GM21447 (cell line): Measurements from ENCODE around the gene KCNN3.
A peak's percentile ranks its signal among the peaks of the same experiment; 100 is the strongest.

ENCODE experiments used
- ATAC-seq: cut with Tn5 transposase; IDR thresholded peaks from one replicate; pipeline ENCODE4 v1.9.1; 2021; ENCODE audit not compliant: unreplicated experiment

Gene KCNN3

DNA sequence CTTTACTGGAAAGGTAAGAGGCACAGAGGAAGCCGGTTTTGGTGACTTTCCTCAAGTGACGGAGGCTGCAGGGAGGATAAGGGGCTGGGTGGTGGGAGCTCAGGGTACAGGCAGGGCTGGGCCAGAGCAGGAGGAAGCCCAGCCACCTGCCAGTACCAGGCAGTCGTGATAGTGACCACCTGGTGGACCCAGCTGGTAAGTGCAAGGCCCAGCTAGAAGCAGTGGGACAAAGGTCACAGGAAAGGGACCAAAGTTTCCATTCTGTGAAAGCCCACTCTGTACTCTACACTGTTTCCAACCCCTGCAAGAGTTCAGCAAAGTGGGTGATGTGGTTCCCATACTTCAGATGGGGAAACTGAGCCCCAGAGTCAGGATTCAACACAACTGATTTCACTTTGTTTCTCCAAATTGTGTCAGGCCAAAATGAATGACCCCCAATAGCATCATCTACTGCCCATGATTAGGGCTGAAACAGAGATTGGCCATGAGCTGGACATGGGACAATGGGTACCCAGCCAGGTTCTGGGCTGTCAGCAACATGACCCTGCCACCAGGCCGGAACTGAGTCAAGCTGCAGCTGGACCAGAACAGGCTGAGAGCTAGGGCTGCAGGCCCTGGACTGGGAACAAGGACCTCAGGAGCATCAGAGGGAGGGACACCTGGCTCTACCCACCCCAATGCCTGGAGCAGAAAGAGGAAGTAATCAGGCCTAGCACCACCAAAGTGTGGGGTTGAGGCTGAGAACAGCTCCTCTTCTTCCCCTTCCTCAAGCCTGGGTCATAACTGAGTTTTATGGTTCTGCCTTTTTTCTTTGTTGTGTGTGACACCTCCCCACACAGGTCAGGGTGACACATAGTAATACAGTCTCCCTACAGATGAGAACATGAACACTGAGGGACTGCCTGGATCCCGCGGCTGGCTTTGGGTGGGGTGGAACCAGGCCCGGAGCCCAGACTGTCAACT, 50.2 kb downstream of the KCNN3 start:
- no peak for ATAC-seq

DNA sequence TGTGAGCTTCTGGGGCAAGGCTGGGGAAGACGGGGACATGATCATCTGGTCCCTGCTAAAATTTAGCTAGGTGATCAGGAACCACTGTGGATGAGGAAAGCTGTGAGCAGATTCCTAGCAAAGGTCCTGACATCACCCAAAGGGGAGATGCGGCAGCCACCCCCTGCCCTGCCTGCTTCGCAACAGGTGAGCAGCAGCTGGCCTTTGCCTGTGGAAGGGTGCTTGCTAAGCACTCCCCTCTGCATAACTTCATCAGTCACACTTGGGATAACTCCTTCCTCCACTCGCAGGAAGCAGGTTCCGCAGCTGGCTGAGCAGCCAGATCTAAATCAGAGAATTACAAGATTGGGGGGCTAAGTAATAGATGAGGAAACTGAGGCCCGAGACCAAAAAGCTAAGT, 51.2 kb downstream of the KCNN3 start:
- no peak for ATAC-seq

DNA sequence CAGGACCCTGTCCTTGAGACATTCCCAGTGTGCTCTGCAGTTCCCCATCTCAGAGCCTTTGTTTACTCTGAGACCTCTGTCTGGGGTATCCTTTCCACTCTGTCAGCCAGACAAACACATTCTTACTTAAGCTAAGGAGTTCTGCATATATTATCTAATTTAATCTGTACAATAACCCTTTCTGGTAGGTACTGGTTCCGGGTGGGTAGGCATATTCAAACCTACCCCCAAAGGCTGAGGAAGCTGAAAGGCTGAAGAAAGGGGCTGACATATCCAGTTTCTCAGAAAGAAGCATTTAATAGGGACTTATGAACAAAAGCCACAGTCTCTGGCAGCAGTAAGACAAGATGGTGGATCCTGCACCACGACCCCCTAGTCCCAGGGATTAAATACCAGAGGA, 53.1 kb downstream of the KCNN3 start:
- no peak for ATAC-seq

DNA sequence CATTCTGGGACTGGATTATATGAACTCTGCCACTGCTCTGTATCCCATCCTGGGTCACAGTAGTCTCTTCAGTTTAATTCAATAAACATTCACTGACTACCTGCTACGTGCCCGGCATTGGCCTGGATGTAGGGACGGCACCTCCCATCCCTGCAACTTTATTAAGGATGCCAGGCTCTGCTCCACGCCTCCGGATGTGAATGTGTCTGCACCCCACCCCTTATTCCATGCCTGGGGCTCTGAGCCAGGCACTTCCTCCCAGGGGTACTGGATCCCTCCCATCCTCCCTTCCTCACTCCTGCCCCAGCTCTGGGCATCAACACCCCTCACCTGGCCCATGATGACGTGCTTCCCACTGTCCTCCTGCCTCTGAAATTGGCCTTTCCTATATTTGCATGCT, 53.7 kb downstream of the KCNN3 start:
- no peak for ATAC-seq

DNA sequence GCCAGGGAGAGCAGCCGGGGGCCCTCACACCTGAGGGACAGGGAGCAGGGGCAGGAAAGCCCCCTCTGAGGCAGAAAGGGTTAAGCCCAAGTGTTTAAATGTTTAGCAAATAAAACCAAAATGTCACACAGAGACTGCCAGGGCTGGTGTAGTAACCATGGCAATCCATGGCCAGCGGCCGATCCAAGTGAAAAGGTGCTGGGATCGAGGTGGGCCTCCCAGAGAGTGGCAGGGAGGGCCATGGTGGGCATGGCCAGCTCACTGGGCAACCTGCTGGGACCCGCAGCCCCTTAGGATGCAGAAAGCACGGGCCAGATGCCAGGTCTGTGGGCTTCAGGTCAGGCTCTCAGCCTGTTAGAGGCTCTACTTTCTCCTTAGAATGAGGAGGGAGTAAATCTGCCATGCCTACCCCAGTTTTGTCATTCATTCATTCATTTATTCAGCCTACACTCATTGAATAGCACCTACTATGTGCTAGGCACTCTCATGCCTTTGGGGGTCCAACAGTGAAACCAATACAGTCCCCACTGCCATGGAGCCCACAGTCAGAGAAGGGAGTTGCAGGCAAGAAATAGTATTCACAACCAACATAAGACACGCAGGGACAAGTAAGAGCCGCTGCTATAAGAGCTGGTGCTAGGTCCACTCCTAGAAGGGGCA, 56.1 kb downstream of the KCNN3 start:
- ATAC-seq: no peak

DNA sequence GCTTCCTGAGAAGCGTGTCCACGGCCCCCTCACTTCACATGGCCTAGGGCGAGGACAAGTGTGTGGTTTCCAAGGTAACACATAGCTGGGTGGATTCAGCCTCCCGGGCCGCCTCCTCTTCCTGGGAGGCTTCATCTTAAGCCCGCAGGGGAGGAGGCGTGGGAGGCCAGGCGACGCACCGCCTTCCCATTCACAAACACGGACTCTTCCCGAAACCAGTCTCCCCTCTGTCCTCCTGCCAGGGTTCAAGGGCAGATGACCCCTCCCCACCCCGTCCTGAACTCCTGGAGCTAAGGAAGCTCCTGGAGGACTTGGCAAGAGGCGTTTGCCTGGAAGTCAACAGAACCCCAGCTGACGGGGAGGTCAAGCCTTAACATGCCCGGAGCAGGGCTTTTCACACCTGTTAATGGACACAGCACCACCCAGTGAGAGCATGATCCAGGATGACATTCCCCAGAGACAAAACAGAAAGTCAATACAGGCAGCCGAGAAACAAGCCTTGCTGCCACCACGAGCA, 56.7 kb downstream of the KCNN3 start:
- ATAC-seq: no peak

DNA sequence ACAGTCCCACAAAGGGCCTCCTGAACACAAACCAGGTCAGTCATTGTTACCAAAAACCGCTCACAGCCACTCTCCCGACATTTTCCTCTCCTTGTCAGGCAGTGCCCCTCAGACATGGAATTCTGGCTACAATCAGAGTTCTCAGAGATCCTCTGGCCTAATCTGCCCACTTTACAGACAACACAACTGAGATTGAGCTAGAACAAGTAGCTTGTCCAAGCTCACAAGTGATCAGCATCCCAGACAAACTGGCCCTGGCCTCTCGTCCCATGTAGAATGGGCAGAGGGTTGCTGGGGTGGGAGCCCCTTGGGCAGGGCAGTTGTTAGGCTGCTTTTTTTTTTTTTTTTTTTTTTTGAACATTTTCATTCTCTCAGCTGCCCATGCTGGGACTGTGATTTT, 57.2 kb downstream of the KCNN3 start:
- ATAC-seq: no peak

DNA sequence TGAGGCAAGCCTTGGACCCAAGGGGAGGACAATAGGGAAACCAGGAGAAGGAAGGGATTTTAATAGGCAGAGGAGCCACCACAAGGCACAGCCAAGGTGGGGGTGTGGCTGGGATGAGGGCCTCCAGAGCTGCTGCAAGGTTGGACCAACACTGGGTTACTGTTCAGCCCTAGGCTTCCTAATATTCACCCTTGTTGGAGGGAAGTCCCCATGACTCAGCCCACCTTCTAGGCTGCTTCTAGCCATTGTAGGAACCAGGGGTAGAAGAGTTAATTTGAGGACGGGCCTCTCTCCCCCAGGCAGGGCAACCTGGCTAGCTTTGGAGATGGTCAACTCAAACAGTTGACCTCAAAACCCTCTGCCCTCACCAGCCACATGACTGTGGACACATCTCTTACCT, 59.5 kb downstream of the KCNN3 start:
- ATAC-seq: no peak

DNA sequence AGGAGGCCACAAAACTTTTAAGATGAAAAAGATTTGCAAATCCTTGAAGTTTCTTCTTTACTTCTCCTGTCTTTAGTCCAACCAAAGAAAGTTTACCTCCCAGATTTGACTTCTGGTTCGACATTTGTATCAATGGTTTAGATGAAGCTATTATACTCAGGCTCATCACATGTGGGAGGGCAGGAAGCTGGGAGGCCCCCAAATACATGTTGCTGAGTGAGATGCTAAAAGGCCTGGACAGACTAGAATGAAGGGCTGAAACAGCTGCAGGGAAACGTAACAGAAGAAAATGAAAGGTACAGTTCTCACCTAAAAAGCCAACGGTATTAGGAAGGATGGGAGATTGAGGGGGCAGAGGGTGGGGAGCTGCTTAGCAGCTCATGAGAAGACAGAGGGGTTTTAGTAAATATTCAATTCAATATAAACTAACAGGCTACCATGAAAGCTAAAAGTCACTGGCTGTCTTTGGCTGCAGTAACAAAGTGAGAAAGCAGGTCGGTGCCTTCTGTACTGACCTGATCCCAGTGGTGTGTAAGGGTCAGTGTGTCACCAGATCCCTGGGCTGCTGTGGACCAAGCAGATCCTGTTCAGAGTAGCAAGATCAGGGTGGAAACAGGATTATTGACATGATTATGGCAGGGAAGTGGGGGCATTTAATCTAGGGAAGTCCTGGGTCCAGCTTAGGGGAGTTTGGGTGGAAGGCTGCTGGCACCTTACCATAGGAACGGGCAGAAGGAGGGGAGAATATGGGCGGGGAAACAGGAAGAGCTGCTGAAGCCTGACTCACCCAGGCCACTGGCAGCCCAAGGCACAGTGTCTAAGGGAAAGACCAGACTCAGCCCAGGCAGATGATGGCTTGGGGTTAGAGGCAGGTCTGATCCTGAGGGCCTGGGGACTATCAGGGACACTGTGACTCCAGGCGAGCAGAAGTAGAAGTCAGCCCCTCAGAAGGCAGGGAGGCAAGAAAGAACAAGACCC, 60.4 kb downstream of the KCNN3 start:
- ATAC-seq: no peak

DNA sequence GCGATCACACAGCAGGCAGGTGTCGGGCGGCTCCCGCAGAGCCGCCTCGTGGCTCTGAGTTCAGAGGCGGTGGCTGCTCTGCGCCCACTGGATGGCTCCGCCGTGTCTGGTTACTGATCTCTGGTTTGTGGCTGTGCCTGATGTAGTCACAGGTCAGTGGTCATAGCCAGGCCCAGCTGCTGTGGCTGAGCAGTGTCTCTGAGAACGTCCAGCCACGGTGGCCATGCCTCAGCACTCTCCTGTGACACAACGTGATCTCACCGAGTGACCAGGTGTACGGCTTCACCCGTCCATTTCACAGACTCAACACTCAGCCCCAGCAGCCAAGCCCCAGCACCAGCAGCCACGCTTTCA, 61.2 kb downstream of the KCNN3 start:
- no peak for ATAC-seq

DNA sequence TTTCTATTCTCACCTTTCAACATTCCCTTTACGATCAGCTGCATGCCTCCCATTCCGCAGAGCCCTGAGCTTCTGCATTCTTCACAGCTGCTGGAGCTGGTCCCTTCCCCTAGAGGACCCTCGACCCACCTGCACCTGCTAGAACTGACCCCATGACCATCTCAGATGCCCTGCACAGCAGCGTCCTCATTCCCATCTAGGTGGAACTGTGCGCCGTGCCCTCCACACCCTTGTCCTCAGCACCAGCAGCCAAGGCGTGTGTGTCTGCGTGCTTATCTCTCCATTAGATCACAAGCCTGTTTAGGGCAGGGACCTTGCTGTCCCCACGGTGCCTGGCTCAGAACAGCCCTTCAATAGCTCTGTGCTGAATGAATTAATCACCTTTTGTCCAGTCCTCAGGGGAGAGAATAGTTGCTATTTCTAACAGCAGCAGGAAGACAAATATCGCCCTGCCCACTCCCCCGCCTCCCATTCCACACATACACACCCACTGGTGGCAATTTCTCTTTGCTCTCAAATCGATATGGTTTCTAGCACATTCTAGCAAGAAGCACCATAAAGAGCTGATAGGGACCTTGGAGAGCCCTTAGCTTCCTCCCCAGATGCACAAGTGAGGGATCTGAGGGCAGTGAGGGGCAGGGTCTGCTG, 61.7 kb downstream of the KCNN3 start:
- no peak for ATAC-seq

DNA sequence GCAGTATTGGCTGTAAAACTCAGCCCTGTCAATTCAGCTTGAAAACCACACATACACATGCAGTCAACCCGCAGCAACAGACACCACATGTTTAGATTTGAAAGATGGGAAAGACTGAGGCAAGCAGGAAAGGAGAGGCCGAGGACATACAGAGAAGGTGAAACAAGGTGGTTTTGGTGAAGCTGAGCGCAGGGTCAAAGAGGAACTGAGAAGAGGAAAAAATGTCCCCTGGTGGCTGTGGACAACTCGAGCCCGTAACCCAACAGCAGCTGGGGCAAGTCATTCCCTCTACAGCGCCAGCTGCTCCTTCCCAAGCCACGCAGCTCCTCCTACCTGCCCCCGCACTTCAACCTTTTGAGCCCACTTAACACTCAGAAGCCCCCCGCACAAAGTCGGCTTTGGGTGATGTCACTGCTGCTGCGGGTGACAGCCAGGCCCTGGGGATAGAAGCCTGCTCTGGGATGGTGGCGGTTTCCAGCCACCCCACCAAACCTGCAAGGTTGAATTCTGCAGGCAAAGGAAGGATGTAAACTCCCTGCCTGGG, 63.0 kb downstream of the KCNN3 start:
- ATAC-seq: peak; percentile 69

DNA sequence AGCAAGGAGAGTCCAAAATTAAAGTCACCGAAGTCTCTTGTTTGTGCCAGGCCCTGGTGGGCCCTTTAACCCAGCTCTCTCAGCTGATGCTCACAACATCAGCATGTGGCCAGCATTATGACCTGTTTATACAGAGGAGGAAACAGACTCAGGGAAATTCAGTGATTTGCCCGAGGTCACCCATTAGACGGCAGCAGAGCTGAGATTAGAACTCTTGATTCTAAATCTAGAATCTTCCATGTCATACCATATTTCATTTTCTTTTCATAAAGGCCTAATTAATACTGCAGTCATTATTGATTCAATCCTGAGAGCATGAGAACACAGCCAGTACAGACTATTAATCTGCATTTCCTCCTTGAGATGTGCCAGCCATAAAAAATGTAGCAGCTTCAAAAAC, 63.7 kb downstream of the KCNN3 start:
- no peak for ATAC-seq

DNA sequence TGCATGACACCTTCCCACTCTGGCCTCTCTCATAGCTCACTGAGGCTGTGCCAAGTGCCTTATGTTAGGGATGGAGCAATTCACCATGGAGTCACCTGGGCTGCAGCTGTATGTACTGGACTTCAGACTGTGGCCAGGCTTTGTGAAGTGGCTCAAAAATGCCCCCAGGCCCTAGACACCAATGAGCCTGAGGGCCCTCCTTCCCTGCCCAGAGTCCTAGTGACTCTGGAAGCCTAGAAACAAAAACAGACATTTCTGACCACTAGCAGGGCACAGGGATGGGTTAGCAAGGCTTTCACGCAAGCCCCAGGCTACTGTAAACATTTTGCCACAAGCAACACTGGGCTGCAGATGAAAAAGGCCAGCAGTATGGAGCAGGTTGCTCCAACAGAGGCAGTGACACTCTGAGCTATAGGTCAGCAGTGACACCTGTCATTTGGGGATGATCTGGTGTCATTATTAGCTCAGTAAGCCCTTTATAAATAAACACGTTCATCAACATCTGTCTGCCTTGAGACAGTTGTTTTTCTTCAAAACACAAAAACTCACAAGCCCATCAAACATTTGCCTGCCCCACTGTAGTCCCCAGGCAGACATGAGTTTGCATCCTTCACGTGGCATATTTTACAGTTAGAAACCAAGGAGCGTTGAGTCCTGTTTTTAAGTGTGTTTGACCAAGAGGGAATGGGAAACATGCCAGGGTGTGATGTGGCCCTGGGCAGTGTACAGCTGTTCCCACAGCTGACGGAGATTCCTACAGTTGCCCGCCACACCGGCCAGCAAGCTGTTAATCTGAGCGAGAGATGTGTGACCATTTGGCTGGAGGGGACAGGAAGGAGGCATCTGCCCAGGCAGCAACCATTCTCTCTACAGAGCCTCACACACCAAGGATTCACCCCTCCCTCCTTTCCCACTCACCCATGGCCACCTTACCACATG, 66.8 kb downstream of the KCNN3 start:
- no peak for ATAC-seq

DNA sequence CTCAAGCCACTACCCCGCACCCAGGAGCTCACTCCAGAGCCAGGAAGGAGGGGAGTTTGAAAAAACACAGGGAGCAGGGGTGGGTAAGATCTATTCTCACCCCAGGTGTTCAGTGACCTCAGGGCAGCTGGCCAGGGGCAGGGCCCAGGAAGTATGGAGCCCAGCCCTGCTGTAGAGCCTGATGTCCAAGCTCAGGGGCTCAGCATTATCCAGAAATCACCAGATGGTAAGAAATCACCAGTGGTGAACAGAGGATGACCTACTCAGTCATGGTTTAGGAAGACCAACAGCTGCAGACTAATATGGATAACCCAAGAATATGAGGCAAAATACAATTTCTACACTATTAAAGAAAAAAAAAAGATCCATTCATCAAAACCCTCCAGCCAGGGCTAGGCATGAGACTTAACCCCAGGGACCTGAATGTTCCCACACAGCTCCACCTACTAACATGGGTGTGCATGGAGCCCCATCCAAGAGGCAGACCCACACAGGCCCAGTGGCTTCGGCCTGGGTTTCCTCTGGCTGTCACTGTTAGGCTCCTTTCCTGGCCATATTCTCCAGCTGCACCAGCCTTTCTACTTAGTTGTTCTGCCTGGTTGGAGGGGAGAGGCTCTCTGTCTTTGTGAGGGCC, 67.6 kb downstream of the KCNN3 start:
- no peak for ATAC-seq

DNA sequence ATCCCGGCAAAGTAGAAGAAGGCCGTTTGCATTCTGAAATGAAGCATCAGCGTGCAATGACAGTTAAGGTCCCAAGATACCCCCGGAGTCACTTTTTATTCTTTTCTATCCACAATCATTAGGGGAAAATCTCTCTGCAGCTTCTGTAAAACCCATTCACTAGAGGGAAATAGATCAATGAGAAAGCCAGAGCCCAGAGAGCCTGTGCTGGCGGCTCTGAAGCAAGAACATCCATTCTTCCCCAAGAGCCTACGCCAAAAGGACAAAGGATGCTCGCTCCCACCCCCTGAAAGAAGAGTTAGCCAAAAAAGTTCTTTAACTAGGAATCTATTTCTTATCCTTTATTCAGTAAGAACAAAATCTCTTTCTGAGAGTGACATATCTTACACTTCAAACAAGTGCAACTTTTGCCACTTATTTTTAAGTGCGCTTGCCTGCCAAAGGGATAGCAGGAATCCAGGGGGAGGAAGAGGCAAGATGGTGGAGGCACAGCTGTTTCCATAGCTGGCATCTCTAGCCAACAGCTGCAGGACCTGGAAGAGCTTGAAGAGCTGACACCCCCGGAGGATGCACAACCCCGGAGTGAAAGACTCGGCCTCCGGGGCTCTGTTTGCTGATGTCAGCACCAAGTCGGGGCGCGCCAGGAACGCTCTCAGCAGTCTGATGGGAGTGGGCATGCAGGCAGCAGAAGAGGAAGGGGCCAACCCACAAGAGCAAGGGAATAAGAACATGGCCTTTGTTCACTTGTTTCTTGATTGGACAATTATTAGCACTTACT, 68.7 kb downstream of the KCNN3 start:
- no peak for ATAC-seq

DNA sequence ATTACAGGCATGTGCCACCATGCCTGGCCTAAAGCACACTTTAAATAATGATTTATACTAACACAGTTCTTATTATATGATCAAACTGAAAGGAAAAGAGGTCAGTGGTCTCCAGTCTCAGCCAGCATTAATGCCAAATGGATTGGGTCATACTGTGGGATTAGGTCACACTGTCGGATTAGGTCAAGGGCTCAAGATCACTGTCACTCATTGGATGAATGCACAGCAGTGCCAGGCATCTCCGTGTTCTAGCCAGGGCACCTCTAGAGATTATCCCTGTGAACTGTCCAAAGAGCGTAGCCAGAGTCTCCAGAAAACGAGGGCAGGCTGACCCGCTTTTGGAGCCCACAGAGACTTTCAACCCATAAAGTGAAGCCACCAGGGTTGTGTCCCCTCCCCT, 70.9 kb downstream of the KCNN3 start:
- no peak for ATAC-seq

DNA sequence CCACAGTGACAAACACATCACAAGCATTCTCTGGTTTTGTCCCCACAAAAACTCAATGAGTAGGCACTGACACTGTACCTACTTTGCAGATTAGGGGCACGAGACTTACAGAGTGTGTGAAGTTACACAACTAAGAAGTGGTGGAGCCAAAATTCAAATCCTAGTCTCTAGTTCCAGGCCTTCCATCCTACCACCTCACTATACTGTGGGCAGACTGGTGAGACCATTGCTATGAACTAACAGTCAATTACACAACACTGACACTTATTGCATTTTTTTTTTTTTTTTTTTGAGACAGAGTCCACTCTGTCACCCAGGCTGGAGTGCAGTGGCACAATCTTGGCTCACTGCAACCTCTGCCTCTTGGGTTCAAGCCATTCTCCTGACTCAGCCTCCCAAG, 71.4 kb downstream of the KCNN3 start:
- ATAC-seq: no peak
